GM21447 (cell line): ENCODE measurements around the gene SLC15A3.
"Not testable (repeated sequence)": the region's sequence is repeated elsewhere in the genome, so short reads cannot be mapped to it uniquely, and the experiment has no call there.

ENCODE experiments used
- ATAC-seq: cut with Tn5 transposase; IDR thresholded peaks from one replicate; pipeline ENCODE4 v1.9.1; 2021; ENCODE audit not compliant: unreplicated experiment

The SLC15A3 gene

GRCh38 chr11:60977224-60977623 is 25.2 kb upstream of the SLC15A3 start:
- ATAC-seq, result no peak

- no peak for ATAC-seq
Observed at GRCh38 chr11:60974726-60975125, 22.8 kb upstream of the SLC15A3 start.

- not testable (repeated sequence) for ATAC-seq
Observed at GRCh38 chr11:60974316-60974715, 22.3 kb upstream of the SLC15A3 start.

GRCh38 chr11:60973699-60974098 is 21.7 kb upstream of the SLC15A3 start:
- no peak for ATAC-seq

GRCh38 chr11:60972182-60973030 is 20.4 kb upstream of the SLC15A3 start:
- no peak for ATAC-seq

GRCh38 chr11:60971520-60971919 is 19.5 kb upstream of the SLC15A3 start, which contains the start of gene CD6:
Gene CD6, plus strand, starts transcription at chr11:60971680. Its CDS starts 186 bp downstream, at chr11:60971866.
- no peak for ATAC-seq

- no peak for ATAC-seq
Observed at GRCh38 chr11:60970890-60971289, 18.9 kb upstream of the SLC15A3 start.

- no peak for ATAC-seq
Observed at GRCh38 chr11:60970369-60970774, 18.4 kb upstream of the SLC15A3 start.

- no peak for ATAC-seq
Observed at GRCh38 chr11:60968223-60968622, 16.2 kb upstream of the SLC15A3 start.

GRCh38 chr11:60966890-60967289 is 14.9 kb upstream of the SLC15A3 start:
- ATAC-seq, result no peak

- ATAC-seq, result no peak
Observed at GRCh38 chr11:60964801-60965200, 12.8 kb upstream of the SLC15A3 start.

- no peak for ATAC-seq
Observed at GRCh38 chr11:60960405-60960804, 8.4 kb upstream of the SLC15A3 start.

GRCh38 chr11:60959431-60959830 is 7.5 kb upstream of the SLC15A3 start:
- no peak for ATAC-seq

GRCh38 chr11:60957188-60957587 is 5.2 kb upstream of the SLC15A3 start:
- no peak for ATAC-seq

GRCh38 chr11:60955571-60955970 is 3.6 kb upstream of the SLC15A3 start:
- ATAC-seq, result no peak

- no peak for ATAC-seq
Observed at GRCh38 chr11:60954421-60954820, 2.4 kb upstream of the SLC15A3 start.

GRCh38 chr11:60953781-60954180 is 1.8 kb upstream of the SLC15A3 start:
- no peak for ATAC-seq

GRCh38 chr11:60952742-60953170 is 780 bp upstream of the SLC15A3 start:
- ATAC-seq, result no peak

GRCh38 chr11:60951606-60951903 is 421 bp downstream of the SLC15A3 start:
- ATAC-seq, result no peak

- no peak for ATAC-seq
Observed at GRCh38 chr11:60950933-60951605, 907 bp downstream of the SLC15A3 start.

GRCh38 chr11:60950024-60950423 is 2.0 kb downstream of the SLC15A3 start:
- no peak for ATAC-seq

- ATAC-seq, result no peak
Observed at GRCh38 chr11:60948250-60948649, 3.7 kb downstream of the SLC15A3 start.
